Prostate gland (tissue), 2 donors: ENCODE measurements around the gene UCP2.

Experiments
- CTCF ChIP-seq, 4 experiments: fragments of 200-600 bp in 2 of 4; fragments of 450-650 bp in 2 of 4; sonication (generic) in 2 of 4; IDR thresholded peaks; 1 replicate in 3 of 4; 2 replicates in 1 of 4; pipeline ENCODE4 v1.5.1; 2016 to 2019; ENCODE audit warnings: antibody characterized with exemption in 4 of 4, mild to moderate bottlenecking in 2 of 4, moderate library complexity in 2 of 4
- POLR2A ChIP-seq: fragments of 450-650 bp; IDR thresholded peaks from one replicate; pipeline ENCODE4 v1.6.1; 2016; ENCODE audit warnings: antibody characterized with exemption, mild to moderate bottlenecking
- POLR2AphosphoS5 ChIP-seq: sonication (generic); formaldehyde crosslinking; IDR thresholded peaks from one replicate; pipeline ENCODE4 v1.6.1; 2017; ENCODE audit warnings: antibody characterized with exemption

- no peak for TF ChIP-seq CTCF (IDR thresholded peaks at IDR 0.05)
- TF ChIP-seq POLR2A: no peak
- no peak for TF ChIP-seq POLR2AphosphoS5
Measured at GRCh38 chr11:74000307-74001133, 17.9 kb upstream of the UCP2 start.
